C4-2B (cell line): ENCODE results near the gene SLC31A2.

Source experiments
- H3K27ac ChIP-seq: fragments of 450-650 bp; 2 replicates; pipeline ENCODE4 v1.5.1; 2017
- ZFX ChIP-seq: fragments of 450-650 bp; IDR thresholded peaks from 2 replicates; pipeline ENCODE4 v1.6.1; 2017
- TF ChIP-seq, protein P1 (sequence below): fragments of 450-650 bp; conservative IDR thresholded peaks from 2 replicates; pipeline ENCODE4 v1.5.1; 2017; ENCODE audit warnings: mild to moderate bottlenecking

Gene SLC31A2

DNA sequence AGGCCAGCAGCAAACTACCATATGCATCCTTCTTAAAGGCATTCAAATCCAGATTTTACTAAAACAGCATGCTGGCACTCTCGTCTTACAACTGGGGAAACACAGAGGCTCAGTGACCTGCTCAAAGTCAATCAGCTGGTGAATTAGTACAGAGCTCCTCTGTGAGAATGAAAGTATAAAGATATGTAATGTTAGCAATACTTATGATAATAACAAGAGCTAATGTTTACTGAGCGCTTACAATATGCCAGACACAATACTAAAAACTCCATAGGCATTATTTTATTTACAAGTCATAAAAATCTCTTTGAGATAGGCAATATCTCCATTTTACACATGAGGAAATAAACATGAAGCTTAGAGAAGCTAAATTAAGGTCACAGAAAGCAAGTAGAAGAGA lies 41.6 kb downstream of the SLC31A2 start:
- H3K27ac ChIP-seq, result no peak overlapping the region
- TF ChIP-seq ZFX, result no peak

DNA sequence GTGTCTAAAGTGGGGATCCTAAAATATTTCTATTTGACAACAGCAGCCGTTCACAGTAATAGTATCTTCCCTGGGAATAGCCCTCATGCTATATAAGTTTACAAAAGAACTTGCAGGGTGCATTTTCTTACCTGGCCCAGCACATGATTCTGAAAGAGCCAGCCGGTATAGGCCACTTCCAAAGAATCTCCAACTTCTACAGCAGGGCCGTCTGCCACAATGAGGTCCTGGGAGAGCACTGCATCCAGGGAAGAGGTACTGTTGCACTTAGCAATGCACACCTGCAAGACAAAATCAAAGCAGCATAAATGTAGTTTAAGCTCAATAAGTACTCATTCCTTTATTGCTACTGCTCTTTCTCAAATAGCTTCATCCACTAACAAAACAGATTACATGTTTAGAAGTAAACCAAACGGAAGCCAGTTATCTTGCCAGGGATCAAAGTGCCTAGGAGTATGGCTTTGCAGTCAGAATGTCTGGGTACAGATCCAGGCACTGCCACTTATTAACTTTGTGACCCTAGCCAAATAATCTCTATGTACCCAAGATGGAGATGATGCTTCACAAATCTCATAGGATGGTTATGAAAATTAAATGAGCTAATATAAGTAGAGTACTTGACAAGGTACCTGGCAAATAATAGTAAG lies 49.0 kb downstream of the SLC31A2 start:
- TF ChIP-seq ZFX, result no peak
- TF ChIP-seq, protein P1, sequence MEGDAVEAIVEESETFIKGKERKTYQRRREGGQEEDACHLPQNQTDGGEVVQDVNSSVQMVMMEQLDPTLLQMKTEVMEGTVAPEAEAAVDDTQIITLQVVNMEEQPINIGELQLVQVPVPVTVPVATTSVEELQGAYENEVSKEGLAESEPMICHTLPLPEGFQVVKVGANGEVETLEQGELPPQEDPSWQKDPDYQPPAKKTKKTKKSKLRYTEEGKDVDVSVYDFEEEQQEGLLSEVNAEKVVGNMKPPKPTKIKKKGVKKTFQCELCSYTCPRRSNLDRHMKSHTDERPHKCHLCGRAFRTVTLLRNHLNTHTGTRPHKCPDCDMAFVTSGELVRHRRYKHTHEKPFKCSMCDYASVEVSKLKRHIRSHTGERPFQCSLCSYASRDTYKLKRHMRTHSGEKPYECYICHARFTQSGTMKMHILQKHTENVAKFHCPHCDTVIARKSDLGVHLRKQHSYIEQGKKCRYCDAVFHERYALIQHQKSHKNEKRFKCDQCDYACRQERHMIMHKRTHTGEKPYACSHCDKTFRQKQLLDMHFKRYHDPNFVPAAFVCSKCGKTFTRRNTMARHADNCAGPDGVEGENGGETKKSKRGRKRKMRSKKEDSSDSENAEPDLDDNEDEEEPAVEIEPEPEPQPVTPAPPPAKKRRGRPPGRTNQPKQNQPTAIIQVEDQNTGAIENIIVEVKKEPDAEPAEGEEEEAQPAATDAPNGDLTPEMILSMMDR, result no peak

DNA sequence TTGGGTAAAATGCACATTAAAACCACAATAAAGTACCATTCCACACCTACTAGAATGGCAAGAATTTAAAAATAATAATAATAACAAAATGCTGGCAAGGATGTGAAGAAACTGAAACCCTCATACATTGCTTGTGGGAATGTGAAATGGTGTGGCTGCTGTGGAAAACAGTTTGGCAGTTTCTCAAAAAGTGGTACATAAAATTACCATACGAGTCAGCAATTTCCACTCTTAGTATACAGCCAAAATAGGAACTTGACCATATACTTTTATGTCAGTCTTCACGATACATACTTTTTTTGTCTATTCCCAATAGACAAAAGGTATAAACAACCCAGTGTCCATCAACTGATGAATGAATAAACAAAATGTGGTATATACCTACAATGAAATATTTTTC lies 54.6 kb downstream of the SLC31A2 start:
- H3K27ac ChIP-seq, result no peak overlapping the region
- TF ChIP-seq, protein P1, result no peak
- no peak for TF ChIP-seq ZFX

More for the DNA sequence above, 49.0 kb downstream of the SLC31A2 start:
- no peak overlapping the region for H3K27ac ChIP-seq

DNA sequence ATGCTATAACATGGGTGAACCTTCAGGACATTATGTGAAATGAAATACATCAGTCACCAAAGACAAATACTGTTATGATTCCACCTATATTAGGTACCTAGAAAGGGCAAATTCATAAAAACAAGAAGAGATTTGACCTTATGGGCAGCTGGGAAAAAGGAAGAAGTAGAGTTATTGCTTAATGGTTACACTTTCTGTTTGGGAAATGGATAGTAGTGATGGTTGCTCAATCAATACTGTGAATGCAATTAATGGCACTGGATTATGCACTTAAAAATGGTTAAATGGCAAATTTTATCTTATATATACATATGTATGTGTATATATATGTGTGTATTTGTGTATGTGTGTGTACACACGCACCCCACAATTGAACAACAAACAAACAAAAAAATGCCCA lies 55.1 kb downstream of the SLC31A2 start:
- TF ChIP-seq ZFX, result no peak
- TF ChIP-seq, protein P1, result no peak
- no peak overlapping the region for H3K27ac ChIP-seq

DNA sequence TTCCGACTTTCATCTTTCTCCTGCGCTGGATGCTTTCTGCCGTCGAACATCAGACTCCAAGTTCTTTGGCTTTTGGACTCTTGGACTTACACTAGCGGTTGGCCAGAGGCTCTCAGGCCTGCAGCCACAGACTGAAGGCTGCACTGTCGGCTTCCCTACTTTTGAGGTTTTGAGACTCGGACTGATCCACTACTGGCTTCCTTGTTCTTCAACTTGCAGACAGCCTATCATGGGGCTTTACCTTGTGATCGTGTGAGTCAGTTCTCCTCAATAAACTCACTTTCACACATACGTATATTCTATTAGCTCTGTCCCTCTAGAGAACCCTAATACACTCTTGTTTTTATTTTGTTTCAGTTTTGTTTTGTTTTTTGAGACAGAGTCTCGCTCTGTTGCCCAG lies 60.0 kb downstream of the SLC31A2 start:
- H3K27ac ChIP-seq, result no peak overlapping the region
- TF ChIP-seq, protein P1, result no peak
- no peak for TF ChIP-seq ZFX
